ENCODE data around the gene TSNAXIP1. TPM values are rescaled to one million over a fixed set of nuclear protein-coding genes. Genes with fewer than 3 reads are reported as not detected.

TSNAXIP1 gene
- total RNA-seq, 1 donor from 2014 or later, result 2.8 TPM

DNA sequence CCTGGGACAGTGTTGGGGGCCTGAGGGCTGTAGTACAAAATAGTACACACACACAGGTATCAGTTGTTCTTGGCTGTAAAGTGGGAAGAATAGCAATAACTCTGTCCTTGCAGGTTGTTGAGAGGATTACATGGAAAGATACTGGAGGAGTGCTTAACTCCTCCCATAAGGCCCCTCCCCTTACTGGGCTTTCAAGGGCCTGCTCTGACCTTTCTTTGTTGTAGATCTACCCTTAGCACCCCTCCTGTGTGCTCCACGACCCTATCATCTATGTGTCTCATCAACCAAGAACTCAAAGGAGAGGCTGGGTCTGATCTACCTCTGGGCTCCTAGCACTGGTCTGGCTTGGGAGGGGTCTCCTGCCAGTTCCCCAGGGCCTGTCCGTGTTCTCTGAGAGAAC, 57.9 kb downstream of the TSNAXIP1 start:
- DNase-seq (ENCODE audit: low spot score), result no peak
- H3K36me3 Mint-ChIP-seq (ENCODE audit: low read depth, unreplicated experiment), result peaks cover 8% of the 10 kb centered on the region
- no peaks in the 10 kb centered on the region for H3K9me3 Mint-ChIP-seq (ENCODE audit: unreplicated experiment)
- H3K4me1 Mint-ChIP-seq (ENCODE audit: unreplicated experiment), result peaks cover 2% of the 10 kb centered on the region
- no peak overlapping the region for H3K4me3 Mint-ChIP-seq (ENCODE audit: unreplicated experiment)
- H3K27ac Mint-ChIP-seq (ENCODE audit: unreplicated experiment), result no peak overlapping the region
- H3K27me3 Mint-ChIP-seq (ENCODE audit: unreplicated experiment), result peaks cover 4% of the 10 kb centered on the region
- TF ChIP-seq, protein P1, sequence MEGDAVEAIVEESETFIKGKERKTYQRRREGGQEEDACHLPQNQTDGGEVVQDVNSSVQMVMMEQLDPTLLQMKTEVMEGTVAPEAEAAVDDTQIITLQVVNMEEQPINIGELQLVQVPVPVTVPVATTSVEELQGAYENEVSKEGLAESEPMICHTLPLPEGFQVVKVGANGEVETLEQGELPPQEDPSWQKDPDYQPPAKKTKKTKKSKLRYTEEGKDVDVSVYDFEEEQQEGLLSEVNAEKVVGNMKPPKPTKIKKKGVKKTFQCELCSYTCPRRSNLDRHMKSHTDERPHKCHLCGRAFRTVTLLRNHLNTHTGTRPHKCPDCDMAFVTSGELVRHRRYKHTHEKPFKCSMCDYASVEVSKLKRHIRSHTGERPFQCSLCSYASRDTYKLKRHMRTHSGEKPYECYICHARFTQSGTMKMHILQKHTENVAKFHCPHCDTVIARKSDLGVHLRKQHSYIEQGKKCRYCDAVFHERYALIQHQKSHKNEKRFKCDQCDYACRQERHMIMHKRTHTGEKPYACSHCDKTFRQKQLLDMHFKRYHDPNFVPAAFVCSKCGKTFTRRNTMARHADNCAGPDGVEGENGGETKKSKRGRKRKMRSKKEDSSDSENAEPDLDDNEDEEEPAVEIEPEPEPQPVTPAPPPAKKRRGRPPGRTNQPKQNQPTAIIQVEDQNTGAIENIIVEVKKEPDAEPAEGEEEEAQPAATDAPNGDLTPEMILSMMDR (IDR thresholded peaks at IDR 0.05; ENCODE audit: unreplicated experiment), result no peak

DNA sequence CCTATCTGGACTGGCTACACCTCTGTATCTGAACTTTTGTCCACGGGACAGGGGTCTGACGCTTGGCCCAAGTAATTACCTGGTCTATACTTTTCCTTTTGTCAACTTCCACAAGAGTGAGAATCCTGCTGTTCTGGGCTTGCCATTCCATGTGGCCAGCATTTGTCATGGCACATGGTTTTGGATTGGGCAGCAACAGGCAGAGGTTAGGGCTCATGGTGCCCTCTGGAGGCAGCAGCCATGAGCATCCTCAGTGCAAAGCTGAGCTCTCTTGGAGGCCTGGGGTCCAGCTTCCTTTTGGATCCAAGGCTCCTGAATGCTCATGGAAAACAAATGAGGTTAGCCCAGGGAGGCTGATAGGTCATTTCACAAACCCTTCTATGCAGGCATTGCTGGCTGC, 58.6 kb downstream of the TSNAXIP1 start:
- no peak overlapping the region for H3K27ac Mint-ChIP-seq (ENCODE audit: unreplicated experiment)
- peaks cover 10% of the 10 kb centered on the region for H3K36me3 Mint-ChIP-seq (ENCODE audit: low read depth, unreplicated experiment)
- peaks cover 6% of the 10 kb centered on the region for H3K4me1 Mint-ChIP-seq (ENCODE audit: unreplicated experiment)
- H3K9me3 Mint-ChIP-seq (ENCODE audit: unreplicated experiment), result no peaks in the 10 kb centered on the region
- H3K27me3 Mint-ChIP-seq (ENCODE audit: unreplicated experiment), result peaks cover 4% of the 10 kb centered on the region
- H3K4me3 Mint-ChIP-seq (ENCODE audit: unreplicated experiment), result no peak overlapping the region
- TF ChIP-seq, protein P1 (IDR thresholded peaks at IDR 0.05; ENCODE audit: unreplicated experiment), result no peak
- DNase-seq (ENCODE audit: low spot score), result peak; percentile 34

DNA sequence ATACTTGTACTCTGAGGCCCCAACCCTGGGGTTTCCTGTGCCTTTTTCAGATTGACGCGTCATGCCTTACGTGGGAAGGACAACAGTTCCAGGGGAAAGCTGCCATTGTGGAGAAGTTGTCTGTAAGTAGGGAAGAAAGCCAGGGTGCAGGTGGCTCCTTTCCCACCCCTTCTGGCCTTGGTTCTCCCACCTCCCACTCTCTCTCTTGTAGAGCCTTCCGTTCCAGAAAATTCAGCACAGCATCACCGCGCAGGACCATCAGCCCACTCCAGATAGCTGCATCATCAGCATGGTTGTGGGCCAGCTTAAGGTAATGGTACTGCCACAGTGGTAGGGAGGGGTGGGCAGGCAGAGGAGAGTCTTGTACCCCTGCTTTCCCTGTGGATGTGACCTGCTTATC, 61.6 kb downstream of the TSNAXIP1 start:
- Mint-ChIP-seq H3K4me3 (ENCODE audit: unreplicated experiment) (no peak overlapping the region), H3K4me1 (ENCODE audit: unreplicated experiment) (peaks cover 19% of the 10 kb centered on the region), H3K27ac (ENCODE audit: unreplicated experiment) (no peak overlapping the region), H3K27me3 (ENCODE audit: unreplicated experiment) (peaks cover 5% of the 10 kb centered on the region), H3K36me3 (ENCODE audit: low read depth, unreplicated experiment) (peaks cover 10% of the 10 kb centered on the region), H3K9me3 (ENCODE audit: unreplicated experiment) (no peaks in the 10 kb centered on the region)
- no peak for DNase-seq (ENCODE audit: low spot score)
- TF ChIP-seq, protein P1 (IDR thresholded peaks at IDR 0.05; ENCODE audit: unreplicated experiment), result no peak

DNA sequence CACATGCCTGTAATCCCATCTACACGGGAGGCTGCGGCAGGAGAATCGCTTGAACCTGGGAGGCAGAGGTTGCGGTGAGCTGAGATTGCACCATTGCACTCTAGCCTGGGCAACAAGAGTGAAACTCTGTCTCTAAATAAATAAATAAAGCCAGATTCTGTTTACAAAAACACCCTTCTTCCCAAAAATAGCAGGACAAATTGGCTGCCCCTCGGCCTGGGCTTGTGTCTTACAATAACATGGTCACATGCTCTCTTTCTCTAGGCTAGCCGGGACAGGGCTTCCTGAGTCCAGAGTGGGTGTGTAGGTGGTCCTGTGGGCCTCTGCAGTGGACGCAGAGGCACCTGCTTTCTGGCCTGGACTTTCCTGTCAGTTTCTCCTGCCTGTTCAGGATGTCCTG, 63.0 kb downstream of the TSNAXIP1 start:
- Mint-ChIP-seq H3K36me3 (ENCODE audit: low read depth, unreplicated experiment) (peaks cover 10% of the 10 kb centered on the region), H3K27me3 (ENCODE audit: unreplicated experiment) (peaks cover 8% of the 10 kb centered on the region), H3K9me3 (ENCODE audit: unreplicated experiment) (no peaks in the 10 kb centered on the region), H3K4me3 (ENCODE audit: unreplicated experiment) (no peak overlapping the region), H3K4me1 (ENCODE audit: unreplicated experiment) (peaks cover 32% of the 10 kb centered on the region), H3K27ac (ENCODE audit: unreplicated experiment) (peak overlapping the region; percentile 64)
- TF ChIP-seq, protein P1 (IDR thresholded peaks at IDR 0.05; ENCODE audit: unreplicated experiment), result no peak
- no peak for DNase-seq (ENCODE audit: low spot score)

DNA sequence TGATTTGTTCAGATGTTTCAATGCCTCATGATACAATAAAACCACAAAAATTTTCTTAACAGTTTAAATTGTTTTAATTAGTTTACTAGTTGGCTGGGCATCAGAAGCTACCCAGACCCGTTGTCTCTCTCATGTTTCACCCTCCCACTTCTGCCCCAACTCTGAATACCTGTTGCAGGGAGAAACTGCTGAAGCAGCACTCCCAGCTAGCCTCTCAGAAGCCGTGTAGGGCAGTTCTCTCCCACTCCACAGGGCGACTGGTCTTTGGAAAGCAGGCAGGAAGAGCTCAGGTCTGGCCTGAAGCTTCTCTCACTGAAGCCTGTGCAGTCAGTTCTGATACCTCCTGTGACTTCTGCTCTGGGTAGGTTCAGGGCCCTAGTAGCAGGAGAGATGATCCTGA, 64.6 kb downstream of the TSNAXIP1 start:
- H3K9me3 Mint-ChIP-seq (ENCODE audit: unreplicated experiment), result no peaks in the 10 kb centered on the region
- H3K27ac Mint-ChIP-seq (ENCODE audit: unreplicated experiment), result no peak overlapping the region
- H3K36me3 Mint-ChIP-seq (ENCODE audit: low read depth, unreplicated experiment), result peaks cover 20% of the 10 kb centered on the region
- peaks cover 12% of the 10 kb centered on the region for H3K27me3 Mint-ChIP-seq (ENCODE audit: unreplicated experiment)
- no peak for DNase-seq (ENCODE audit: low spot score)
- H3K4me1 Mint-ChIP-seq (ENCODE audit: unreplicated experiment), result peaks cover 43% of the 10 kb centered on the region
- no peak overlapping the region for H3K4me3 Mint-ChIP-seq (ENCODE audit: unreplicated experiment)
- TF ChIP-seq, protein P1 (IDR thresholded peaks at IDR 0.05; ENCODE audit: unreplicated experiment), result no peak

Data from endothelial cell (in vitro differentiated cells).